ENCODE measurements around the gene MT1B.

The MT1B gene

DNA sequence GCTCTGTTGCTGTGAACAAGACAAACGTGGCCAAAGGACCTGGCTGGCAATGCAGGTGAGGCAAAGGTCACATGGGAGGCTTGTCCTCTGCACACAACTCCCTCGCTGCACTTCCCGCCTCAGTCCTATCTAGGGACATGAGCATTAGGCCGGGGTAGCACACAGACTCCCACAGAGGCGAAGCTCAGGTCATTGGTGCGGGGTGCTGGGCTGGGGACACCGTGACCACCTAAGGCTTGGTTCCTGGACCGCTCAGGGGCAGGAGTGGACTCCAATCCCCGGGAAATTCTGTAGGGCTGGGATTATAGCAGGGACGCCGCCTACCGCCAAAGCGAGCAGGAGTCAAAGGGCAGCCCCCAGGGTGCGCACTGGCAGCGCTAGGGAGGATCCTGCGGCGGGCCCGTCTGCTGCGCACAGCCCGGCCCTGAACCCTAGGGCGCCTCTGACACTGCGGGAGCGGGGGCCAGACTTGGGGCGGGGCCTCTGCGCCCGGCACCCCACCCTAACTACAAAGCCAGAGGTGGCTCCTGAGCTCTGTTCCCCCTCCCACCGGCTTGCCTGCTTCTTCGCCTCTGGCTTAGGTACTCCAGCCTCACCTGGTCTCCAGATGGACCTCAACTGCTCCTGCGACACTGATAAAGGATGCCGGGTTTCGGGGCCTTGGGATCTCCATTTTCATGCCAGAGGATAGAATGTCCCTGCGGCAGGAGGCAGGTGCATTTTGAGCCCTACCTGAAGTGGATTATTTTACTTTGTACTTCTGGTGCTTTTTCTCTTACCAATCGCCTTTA, 3.9 kb upstream of the MT1B start:
- DNase-seq (ENCODE audit: low spot score) = no peak
- ChIA-PET POLR2A (ENCODE audit: low non-redundant PET) (no interaction called here), CTCF (interaction anchor here (0.6 kb wide), 1 partner anchor 280 kb away, joined by 5 read pairs; no protein-coding TSS in a partner anchor)
- H3K27ac ChIP-seq = no peak overlapping the region
- TF ChIP-seq, protein P1, sequence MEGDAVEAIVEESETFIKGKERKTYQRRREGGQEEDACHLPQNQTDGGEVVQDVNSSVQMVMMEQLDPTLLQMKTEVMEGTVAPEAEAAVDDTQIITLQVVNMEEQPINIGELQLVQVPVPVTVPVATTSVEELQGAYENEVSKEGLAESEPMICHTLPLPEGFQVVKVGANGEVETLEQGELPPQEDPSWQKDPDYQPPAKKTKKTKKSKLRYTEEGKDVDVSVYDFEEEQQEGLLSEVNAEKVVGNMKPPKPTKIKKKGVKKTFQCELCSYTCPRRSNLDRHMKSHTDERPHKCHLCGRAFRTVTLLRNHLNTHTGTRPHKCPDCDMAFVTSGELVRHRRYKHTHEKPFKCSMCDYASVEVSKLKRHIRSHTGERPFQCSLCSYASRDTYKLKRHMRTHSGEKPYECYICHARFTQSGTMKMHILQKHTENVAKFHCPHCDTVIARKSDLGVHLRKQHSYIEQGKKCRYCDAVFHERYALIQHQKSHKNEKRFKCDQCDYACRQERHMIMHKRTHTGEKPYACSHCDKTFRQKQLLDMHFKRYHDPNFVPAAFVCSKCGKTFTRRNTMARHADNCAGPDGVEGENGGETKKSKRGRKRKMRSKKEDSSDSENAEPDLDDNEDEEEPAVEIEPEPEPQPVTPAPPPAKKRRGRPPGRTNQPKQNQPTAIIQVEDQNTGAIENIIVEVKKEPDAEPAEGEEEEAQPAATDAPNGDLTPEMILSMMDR (conservative IDR thresholded peaks at IDR 0.05; ENCODE audit: low read depth) = no peak

DNA sequence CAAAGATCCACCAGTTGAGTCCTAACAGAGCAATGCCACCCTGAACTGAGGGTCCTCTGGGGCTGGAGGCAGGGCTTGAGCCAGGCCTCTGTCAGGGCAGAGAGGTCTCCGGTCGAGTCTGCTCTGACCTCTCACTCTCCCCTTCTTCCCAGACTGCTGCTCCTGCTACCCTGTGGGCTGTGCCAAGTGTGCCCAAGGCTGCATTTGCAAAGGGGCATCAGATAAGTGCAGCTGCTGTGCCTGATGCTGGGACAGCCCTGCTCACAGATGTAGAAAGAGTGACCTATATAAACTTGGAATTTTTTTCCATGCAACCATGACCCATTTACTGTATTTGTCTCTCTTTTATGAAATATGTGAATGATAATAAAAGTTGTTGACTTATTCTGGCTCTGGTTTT, 2.4 kb upstream of the MT1B start:
- H3K27ac ChIP-seq = no peak overlapping the region
- ChIA-PET POLR2A (ENCODE audit: low non-redundant PET) (no interaction called here), CTCF (no interaction called here)
- DNase-seq (ENCODE audit: low spot score) = no peak
- TF ChIP-seq, protein P1 (conservative IDR thresholded peaks at IDR 0.05; ENCODE audit: low read depth) = no peak

DNA sequence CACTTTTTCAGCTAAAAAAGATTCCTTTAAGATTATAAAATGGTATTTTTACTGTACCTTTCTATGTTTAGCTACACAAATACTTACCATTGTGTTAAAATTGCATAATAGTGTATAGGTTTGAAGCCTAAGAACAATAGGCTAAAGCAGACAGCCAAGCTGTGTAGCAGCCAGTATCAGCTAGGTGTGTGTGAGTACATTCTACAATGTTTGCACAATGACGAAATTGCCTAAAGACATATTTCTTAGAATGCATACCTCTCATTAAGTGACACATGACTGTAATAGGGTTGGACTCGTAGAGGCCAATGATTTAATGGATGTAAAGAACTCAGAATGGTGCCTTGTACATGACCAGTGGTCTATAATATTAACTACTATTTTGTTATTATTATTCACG, 1.9 kb upstream of the MT1B start:
- CTCF ChIA-PET = interaction anchor here (1.1 kb wide), 1 partner anchor 26 kb away, joined by 3 read pairs; no protein-coding TSS in a partner anchor

DNA sequence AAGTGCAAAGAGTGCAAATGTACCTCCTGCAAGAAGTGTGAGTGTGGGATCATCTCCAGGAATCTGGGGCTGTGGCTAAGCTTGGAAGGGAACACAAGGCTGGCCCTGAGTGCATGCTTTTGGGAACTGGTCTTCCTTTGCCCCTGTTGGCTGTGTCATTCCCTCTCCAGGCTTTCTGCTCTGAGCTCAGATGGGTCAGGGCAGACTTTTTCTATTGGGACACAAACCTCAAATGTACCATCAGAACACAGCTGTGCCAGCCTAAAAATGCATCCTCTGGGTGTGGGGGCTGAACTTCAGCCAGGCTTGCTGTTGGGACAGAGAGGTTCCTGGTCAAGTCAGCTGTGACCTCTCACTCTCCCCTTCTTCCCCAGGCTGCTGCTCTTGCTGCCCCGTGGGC, 914 bp downstream of the MT1B start:
- CTCF ChIA-PET = no interaction called here
- POLR2A ChIA-PET (ENCODE audit: low non-redundant PET) = no interaction called here
- TF ChIP-seq, protein P1 (conservative IDR thresholded peaks at IDR 0.05; ENCODE audit: low read depth) = no peak
- no peak for DNase-seq (ENCODE audit: low spot score)
- no peak overlapping the region for H3K27ac ChIP-seq

More for the DNA sequence above, 1.9 kb upstream of the MT1B start:
- TF ChIP-seq, protein P1 (conservative IDR thresholded peaks at IDR 0.05; ENCODE audit: low read depth) = no peak
- no peak overlapping the region for H3K27ac ChIP-seq
- peak; percentile 58 for DNase-seq (ENCODE audit: low spot score)
- POLR2A ChIA-PET (ENCODE audit: low non-redundant PET) = no interaction called here

DNA sequence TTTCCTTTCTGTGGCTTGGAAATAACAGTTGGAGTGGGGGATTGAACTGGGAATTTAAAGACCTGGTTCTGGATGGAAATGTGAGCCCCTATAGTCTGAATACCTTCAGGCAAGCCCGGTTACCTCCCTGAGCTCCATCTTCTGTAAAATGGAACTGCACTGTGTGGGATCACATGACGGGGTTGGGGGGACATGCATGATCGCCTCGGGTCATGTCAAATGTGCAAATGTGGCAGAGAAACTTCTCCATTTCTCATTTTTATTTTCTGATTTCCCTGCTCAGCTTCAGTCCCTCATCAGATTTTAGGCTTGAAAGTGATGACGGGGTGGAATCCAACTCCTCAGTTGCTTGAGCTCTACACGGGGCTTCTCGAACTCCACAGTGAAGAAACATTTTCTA, 1.5 kb downstream of the MT1B start:
- TF ChIP-seq, protein P1 (conservative IDR thresholded peaks at IDR 0.05; ENCODE audit: low read depth) = no peak
- ChIA-PET CTCF (no interaction called here), POLR2A (ENCODE audit: low non-redundant PET) (no interaction called here)
- H3K27ac ChIP-seq = no peak overlapping the region
- DNase-seq (ENCODE audit: low spot score) = no peak

DNA sequence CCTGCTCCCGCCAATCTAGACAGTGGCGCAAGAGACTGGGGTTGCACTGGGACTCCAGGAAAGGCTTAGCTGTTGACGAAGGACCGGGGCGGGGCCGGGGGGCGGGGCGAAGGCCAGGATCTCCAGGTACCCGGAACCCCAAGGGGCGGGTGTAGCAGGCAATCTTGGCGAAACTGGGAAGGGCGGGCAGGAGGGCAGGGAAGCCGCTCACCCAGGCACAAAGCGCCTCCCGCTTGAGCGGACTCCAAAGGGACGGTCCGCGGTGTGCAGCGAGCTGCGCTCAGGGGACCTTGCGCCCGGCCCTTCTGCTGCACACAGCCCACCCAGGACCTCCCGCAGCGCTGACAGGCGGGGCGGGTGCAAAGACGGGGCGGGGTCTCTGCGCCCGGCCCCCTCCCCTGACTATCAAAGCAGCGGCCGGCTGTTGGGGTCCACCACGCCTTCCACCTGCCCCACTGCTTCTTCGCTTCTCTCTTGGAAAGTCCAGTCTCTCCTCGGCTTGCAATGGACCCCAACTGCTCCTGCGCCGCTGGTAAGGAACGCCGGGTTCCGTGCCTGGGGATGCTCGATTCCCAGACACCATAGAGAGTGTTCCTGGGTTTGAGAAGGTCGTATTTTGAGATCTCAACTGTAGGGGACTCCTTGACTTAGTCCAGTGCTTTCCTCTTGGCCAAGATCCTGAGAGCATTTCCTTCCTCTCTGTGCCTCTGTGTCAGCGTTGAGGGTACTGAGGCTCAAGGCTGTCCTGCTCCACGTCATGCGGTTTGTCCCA, 6.1 kb downstream of the MT1B start, which contains the start of gene MT1F:
MT1F (plus strand) TSS at position 405 of the 772 bp plus-strand sequence; CDS start at position 505, 100 bp downstream.
- POLR2A ChIA-PET (ENCODE audit: low non-redundant PET) = no interaction called here
- TF ChIP-seq, protein P1 (conservative IDR thresholded peaks at IDR 0.05; ENCODE audit: low read depth) = no peak
- DNase-seq (ENCODE audit: low spot score) = peak; percentile 91
- peak within 1 kb of the TSS; percentile 71 for H3K27ac ChIP-seq
- CTCF ChIA-PET = no interaction called here
